IPS-15b (cell line): Measurements from ENCODE around the gene CYTH3.
A peak's percentile ranks its signal among the peaks of the same experiment; 100 is the strongest.
"Not testable (repeated sequence)": the region's sequence is repeated elsewhere in the genome, so short reads cannot be mapped to it uniquely, and the experiment has no call there.

Experiments
- H3K27me3 ChIP-seq: one replicate; pipeline ENCODE4 v1.6.1; 2013; ENCODE audit warnings: low read length; ENCODE audit not compliant: control insufficient read depth, insufficient read depth
- H3K36me3 ChIP-seq: one replicate; pipeline ENCODE4 v1.6.1; 2013; ENCODE audit warnings: low read length; ENCODE audit not compliant: control insufficient read depth, insufficient read depth
- H3K4me1 ChIP-seq: one replicate; pipeline ENCODE4 v1.6.1; 2013; ENCODE audit warnings: mild to moderate bottlenecking, low read length; ENCODE audit not compliant: control insufficient read depth, insufficient read depth
- H3K4me3 ChIP-seq: one replicate; pipeline ENCODE4 v1.5.1; 2013; ENCODE audit warnings: low read depth, low read length
- H3K9ac ChIP-seq: one replicate; pipeline ENCODE4 v1.6.1; 2013; ENCODE audit warnings: low read depth, mild to moderate bottlenecking, low read length
- H3K9me3 ChIP-seq: one replicate; pipeline ENCODE4 v1.6.1; 2013; ENCODE audit warnings: mild to moderate bottlenecking, low read length; ENCODE audit not compliant: control insufficient read depth, insufficient read depth

Gene CYTH3, protein sequence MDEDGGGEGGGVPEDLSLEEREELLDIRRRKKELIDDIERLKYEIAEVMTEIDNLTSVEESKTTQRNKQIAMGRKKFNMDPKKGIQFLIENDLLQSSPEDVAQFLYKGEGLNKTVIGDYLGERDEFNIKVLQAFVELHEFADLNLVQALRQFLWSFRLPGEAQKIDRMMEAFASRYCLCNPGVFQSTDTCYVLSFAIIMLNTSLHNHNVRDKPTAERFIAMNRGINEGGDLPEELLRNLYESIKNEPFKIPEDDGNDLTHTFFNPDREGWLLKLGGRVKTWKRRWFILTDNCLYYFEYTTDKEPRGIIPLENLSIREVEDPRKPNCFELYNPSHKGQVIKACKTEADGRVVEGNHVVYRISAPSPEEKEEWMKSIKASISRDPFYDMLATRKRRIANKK

GRCh38 chr7:6272481-6273323 is at the start of gene CYTH3:
Gene CYTH3 (minus strand): TSS chr7:6272624. CDS start chr7:6272507, 117 bp downstream.
- Histone ChIP-seq H3K4me1 (peaks cover 6% of the 10 kb centered on the region), H3K4me3 (peak within 1 kb of the TSS; percentile 74), H3K27me3 (peaks cover 16% of the 10 kb centered on the region), H3K9me3 (no peaks in the 10 kb centered on the region), H3K36me3 (no peaks in the 10 kb centered on the region), H3K9ac (peak within 1 kb of the TSS; percentile 67)

DNA sequence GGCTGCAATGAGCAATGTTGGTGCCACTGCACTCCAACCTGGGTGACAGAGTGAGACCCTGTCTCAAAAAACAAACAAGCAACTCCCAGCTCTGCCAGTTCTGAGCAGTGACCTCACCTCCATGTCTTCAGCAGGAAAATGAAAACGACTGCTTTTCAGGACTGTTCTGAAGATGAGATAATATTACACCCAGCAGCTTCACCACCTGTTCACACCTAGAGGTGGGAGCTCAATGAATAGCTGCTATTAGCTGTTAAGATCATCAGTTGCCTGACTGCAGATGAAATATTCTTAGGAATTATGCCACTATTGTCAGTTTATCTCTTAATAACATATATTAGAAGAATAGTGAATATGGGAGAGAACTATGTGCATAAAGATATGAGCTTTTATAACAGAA is 48.4 kb upstream of the CYTH3 start:
- Histone ChIP-seq H3K4me1 (no peaks in the 10 kb centered on the region), H3K4me3 (no peak overlapping the region), H3K36me3 (no peaks in the 10 kb centered on the region), H3K27me3 (no peaks in the 10 kb centered on the region), H3K9ac (no peak overlapping the region), H3K9me3 (no peaks in the 10 kb centered on the region)

DNA sequence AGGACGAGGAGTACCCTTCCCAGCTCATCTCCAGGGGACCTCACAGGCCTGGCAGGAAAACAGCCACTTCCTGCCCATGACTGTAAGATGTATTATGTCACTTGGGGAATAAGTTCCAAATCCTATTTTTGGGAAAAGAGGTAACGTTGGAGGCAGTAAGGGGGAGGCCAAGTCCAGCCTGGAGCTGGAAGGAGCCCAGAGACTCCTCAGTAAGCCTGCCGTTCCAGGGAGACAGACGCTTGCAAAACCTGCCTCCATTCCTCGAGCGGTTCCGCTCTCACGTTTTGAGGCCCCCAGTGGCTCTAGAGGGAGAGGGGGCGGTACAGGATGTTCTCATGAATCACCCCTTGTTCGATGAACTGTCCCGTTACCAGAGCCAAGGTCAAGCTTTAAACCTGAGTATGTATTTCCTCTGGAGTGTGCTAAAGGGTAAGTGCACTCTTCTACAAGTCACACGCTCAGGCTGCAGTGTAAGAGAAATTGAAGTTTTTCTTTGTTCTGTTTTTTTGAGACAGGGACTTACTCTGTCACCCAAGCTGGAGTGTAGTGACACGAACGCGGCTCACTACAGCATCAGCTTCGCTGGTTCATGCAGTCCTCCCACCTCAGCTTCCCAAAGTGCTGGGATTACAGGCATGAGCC is 45.5 kb upstream of the CYTH3 start:
- Histone ChIP-seq H3K9me3 (no peaks in the 10 kb centered on the region), H3K36me3 (no peaks in the 10 kb centered on the region), H3K27me3 (no peaks in the 10 kb centered on the region), H3K4me1 (no peaks in the 10 kb centered on the region), H3K9ac (no peak overlapping the region), H3K4me3 (no peak overlapping the region)

DNA sequence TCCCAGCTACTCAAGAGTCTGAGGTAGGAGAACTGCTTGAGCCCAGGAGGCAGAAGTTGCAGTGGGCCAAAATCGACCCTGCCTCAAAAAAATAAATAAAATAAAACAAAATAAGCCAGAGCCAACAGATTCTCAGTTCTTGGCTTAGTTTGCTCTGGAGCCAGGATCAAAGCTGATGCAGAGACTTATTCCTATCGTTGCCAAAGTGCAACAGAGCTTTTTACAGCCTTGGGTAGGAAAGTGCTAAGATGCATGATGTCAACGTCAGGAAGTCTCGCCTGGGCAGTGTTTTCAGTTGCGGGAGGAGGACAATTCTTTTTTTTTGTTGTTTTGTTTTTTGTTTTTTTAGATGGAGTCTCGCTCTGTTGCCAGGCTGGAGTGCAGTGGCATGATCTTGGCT is 43.8 kb upstream of the CYTH3 start:
- Histone ChIP-seq H3K4me3 (no peak overlapping the region), H3K9me3 (no peaks in the 10 kb centered on the region), H3K36me3 (no peaks in the 10 kb centered on the region), H3K4me1 (no peaks in the 10 kb centered on the region), H3K9ac (no peak overlapping the region), H3K27me3 (no peaks in the 10 kb centered on the region)

- Histone ChIP-seq H3K36me3 (no peaks in the 10 kb centered on the region), H3K4me1 (no peaks in the 10 kb centered on the region), H3K9me3 (no peaks in the 10 kb centered on the region), H3K4me3 (no peak overlapping the region), H3K9ac (no peak overlapping the region), H3K27me3 (no peaks in the 10 kb centered on the region)
These were observed 43.3 kb upstream of the CYTH3 start for GRCh38 chr7:6315746-6316145.

- no peaks in the 10 kb centered on the region for H3K36me3 ChIP-seq
- H3K9me3 ChIP-seq: no peaks in the 10 kb centered on the region
- H3K27me3 ChIP-seq: no peaks in the 10 kb centered on the region
- no peak overlapping the region for H3K9ac ChIP-seq
- H3K4me1 ChIP-seq: no peaks in the 10 kb centered on the region
- no peak overlapping the region for H3K4me3 ChIP-seq
These were observed 38.0 kb upstream of the CYTH3 start for GRCh38 chr7:6310271-6310993.

DNA sequence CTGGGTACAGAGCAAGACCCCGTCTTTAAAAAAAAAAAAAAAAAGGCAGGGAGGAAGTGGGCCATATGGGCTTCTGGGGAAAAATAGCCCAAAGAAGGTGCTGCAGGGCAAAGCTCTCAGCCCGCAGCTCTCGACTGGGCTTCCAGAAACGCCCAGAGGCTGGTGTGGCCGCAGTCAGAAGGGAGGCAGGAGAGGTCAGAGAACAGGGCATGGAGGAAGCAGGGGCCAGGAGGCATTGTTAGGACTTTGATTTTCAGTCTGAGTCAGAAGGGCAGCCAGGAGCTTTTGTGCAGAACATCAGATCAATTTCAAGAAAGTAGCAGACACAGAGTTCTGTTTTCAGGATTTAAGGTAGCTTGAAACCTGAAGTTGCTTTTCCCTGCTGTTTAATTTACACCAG is 35.3 kb upstream of the CYTH3 start:
- no peaks in the 10 kb centered on the region for H3K27me3 ChIP-seq
- no peaks in the 10 kb centered on the region for H3K9me3 ChIP-seq
- H3K36me3 ChIP-seq: no peaks in the 10 kb centered on the region
- no peak overlapping the region for H3K9ac ChIP-seq
- no peak overlapping the region for H3K4me3 ChIP-seq
- H3K4me1 ChIP-seq: no peaks in the 10 kb centered on the region

GRCh38 chr7:6306471-6306870 is 34.0 kb upstream of the CYTH3 start:
- no peak overlapping the region for H3K4me3 ChIP-seq
- no peaks in the 10 kb centered on the region for H3K27me3 ChIP-seq
- no peaks in the 10 kb centered on the region for H3K9me3 ChIP-seq
- H3K9ac ChIP-seq: no peak overlapping the region
- no peaks in the 10 kb centered on the region for H3K36me3 ChIP-seq
- H3K4me1 ChIP-seq: no peaks in the 10 kb centered on the region

DNA sequence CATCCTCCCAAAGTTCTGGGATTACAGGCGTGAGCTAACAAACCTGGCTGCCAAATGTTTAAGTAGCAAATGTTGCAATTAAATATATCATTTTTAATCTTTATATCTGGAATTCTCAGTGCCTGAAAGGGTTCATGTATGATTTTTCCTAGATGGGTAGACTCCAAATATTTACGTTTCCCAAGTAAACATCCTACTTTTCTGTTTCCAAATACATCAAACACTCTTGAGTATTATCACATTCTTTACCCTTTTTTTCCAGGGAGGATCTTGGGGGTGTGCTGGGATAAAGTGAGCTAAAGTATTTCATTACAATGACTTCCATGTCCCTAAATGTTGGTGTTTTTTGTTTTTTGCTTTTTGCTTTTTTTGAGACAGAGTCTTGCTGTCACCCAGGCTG is 32.9 kb upstream of the CYTH3 start:
- no peaks in the 10 kb centered on the region for H3K4me1 ChIP-seq
- no peaks in the 10 kb centered on the region for H3K27me3 ChIP-seq
- H3K9me3 ChIP-seq: no peaks in the 10 kb centered on the region
- H3K9ac ChIP-seq: no peak overlapping the region
- H3K4me3 ChIP-seq: no peak overlapping the region
- H3K36me3 ChIP-seq: no peaks in the 10 kb centered on the region

GRCh38 chr7:6301446-6301845 is 29.0 kb upstream of the CYTH3 start:
- H3K27me3 ChIP-seq, H3K4me1 ChIP-seq: not testable (repeated sequence)

DNA sequence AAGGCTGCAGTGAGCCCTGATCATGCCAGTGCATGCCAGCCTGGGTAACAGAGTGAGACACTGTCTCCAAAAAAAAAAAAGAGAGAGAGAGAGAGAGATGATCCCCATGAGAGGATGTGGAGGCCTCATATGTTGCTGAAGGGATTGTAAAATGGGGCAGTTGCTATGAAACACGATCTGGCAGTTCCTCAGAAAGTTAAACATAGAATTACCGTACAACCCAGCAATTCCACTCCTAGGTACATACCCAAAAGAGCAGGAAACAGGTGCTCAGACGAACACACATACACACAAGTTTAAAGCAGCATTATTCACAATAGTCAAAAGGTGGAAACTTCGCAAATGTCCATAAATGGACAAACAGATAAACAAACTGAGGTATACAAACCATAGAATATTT is 27.4 kb upstream of the CYTH3 start:
- Histone ChIP-seq H3K4me1 (no peaks in the 10 kb centered on the region), H3K36me3 (no peaks in the 10 kb centered on the region), H3K9me3 (no peaks in the 10 kb centered on the region), H3K4me3 (no peak overlapping the region), H3K27me3 (no peaks in the 10 kb centered on the region), H3K9ac (no peak overlapping the region)

More at GRCh38 chr7:6301446-6301845, 29.0 kb upstream of the CYTH3 start:
- H3K4me3 ChIP-seq, H3K9me3 ChIP-seq, H3K9ac ChIP-seq, H3K36me3 ChIP-seq: not testable (repeated sequence)
